ENCODE measurements around the gene PLAAT5. TPM values are rescaled to one million over a fixed set of nuclear protein-coding genes. Genes with fewer than 3 reads are reported as not detected.

PLAAT5 gene
- total and polyA plus RNA-seq, 2 donors (not counting 1 experiment from before 2014, with no cell fraction given), result 0.07 to 0.50 TPM

DNA sequence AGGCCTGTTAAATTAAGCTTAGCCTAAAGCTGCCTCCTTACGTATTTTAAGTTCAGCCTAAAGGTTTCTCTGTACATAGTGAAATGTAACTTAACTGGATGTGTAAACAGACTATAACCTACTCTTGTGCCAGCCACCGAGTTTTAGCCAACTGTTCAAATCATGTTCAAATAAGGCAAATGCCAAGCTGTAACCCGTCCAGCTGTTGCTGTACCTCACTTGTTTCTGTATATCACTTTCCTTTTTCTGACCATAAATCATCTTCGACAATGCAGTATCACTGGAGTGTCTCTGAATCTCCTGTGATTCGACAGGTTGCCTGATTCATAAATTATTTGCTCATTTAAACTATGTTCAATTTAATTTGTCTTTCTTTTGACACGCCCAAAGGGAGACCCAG is 4.0 kb upstream of the PLAAT5 start:
- H4K20me1 ChIP-seq (ENCODE audit: control insufficient read depth, extremely low read depth, insufficient read depth, low read length), result no peaks in the 10 kb centered on the region
- H3K27me3 ChIP-seq (ENCODE audit: control insufficient read depth, insufficient read depth, low read length), result peaks cover 22% of the 10 kb centered on the region
- H2AFZ ChIP-seq (ENCODE audit: low read length), result no peak overlapping the region
- no peak overlapping the region for H3K27ac ChIP-seq (ENCODE audit: insufficient read depth, low read length)
- TF ChIP-seq, protein P1, sequence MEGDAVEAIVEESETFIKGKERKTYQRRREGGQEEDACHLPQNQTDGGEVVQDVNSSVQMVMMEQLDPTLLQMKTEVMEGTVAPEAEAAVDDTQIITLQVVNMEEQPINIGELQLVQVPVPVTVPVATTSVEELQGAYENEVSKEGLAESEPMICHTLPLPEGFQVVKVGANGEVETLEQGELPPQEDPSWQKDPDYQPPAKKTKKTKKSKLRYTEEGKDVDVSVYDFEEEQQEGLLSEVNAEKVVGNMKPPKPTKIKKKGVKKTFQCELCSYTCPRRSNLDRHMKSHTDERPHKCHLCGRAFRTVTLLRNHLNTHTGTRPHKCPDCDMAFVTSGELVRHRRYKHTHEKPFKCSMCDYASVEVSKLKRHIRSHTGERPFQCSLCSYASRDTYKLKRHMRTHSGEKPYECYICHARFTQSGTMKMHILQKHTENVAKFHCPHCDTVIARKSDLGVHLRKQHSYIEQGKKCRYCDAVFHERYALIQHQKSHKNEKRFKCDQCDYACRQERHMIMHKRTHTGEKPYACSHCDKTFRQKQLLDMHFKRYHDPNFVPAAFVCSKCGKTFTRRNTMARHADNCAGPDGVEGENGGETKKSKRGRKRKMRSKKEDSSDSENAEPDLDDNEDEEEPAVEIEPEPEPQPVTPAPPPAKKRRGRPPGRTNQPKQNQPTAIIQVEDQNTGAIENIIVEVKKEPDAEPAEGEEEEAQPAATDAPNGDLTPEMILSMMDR (conservative IDR thresholded peaks at IDR 0.05 in 1 of 2, IDR thresholded peaks at IDR 0.05 in 1 of 2; ENCODE audit: low read depth in 1 of 2, low read length in 2 of 2), result no peak
- no peak for TF ChIP-seq EZH2 (IDR thresholded peaks at IDR 0.05; ENCODE audit: low read length, missing control alignments)
- no peaks in the 10 kb centered on the region for H3K4me1 ChIP-seq (ENCODE audit: control insufficient read depth, extremely low read depth, insufficient read depth, low read length)
- no peaks in the 10 kb centered on the region for H3K79me2 ChIP-seq (ENCODE audit: control insufficient read depth, insufficient read depth, low read length)
- no peaks in the 10 kb centered on the region for H3K9me3 ChIP-seq (ENCODE audit: control insufficient read depth, insufficient read depth, low read depth, low read length)
- H3K9ac ChIP-seq (ENCODE audit: insufficient read depth, low read length), result no peak overlapping the region
- no peak for DNase-seq (ENCODE audit: low read depth in 2 of 2)
- H3K36me3 ChIP-seq (ENCODE audit: control insufficient read depth, insufficient read depth, low read length), result no peaks in the 10 kb centered on the region
- H3K4me2 ChIP-seq (ENCODE audit: extremely low read depth, insufficient read depth, low read length), result no peak overlapping the region
- no peak overlapping the region for H3K4me3 ChIP-seq (replicated peaks in 1 of 4; ENCODE audit: control extremely low read depth in 1 of 4, insufficient read depth in 1 of 4, low read depth in 3 of 4, low read length in 4 of 4)

GRCh38 chr11:63493127-63493526 is 2.2 kb upstream of the PLAAT5 start:
- Histone ChIP-seq H3K27ac (ENCODE audit: insufficient read depth, low read length) (no peak overlapping the region), H3K4me3 (replicated peaks in 1 of 4; ENCODE audit: control extremely low read depth in 1 of 4, insufficient read depth in 1 of 4, low read depth in 3 of 4, low read length in 4 of 4) (no peak overlapping the region), H3K4me1 (ENCODE audit: control insufficient read depth, extremely low read depth, insufficient read depth, low read length) (no peaks in the 10 kb centered on the region), H3K79me2 (ENCODE audit: control insufficient read depth, insufficient read depth, low read length) (no peaks in the 10 kb centered on the region), H2AFZ (ENCODE audit: low read length) (no peak overlapping the region), H3K9ac (ENCODE audit: insufficient read depth, low read length) (no peak overlapping the region), H3K36me3 (ENCODE audit: control insufficient read depth, insufficient read depth, low read length) (no peaks in the 10 kb centered on the region), H3K9me3 (ENCODE audit: control insufficient read depth, insufficient read depth, low read depth, low read length) (no peaks in the 10 kb centered on the region), H3K4me2 (ENCODE audit: extremely low read depth, insufficient read depth, low read length) (no peak overlapping the region), H4K20me1 (ENCODE audit: control insufficient read depth, extremely low read depth, insufficient read depth, low read length) (no peaks in the 10 kb centered on the region), H3K27me3 (ENCODE audit: control insufficient read depth, insufficient read depth, low read length) (peaks cover 25% of the 10 kb centered on the region)
- no peak for DNase-seq (ENCODE audit: low read depth in 2 of 2)
- TF ChIP-seq, protein P1 (conservative IDR thresholded peaks at IDR 0.05 in 1 of 2, IDR thresholded peaks at IDR 0.05 in 1 of 2; ENCODE audit: low read depth in 1 of 2, low read length in 2 of 2), result no peak

DNA sequence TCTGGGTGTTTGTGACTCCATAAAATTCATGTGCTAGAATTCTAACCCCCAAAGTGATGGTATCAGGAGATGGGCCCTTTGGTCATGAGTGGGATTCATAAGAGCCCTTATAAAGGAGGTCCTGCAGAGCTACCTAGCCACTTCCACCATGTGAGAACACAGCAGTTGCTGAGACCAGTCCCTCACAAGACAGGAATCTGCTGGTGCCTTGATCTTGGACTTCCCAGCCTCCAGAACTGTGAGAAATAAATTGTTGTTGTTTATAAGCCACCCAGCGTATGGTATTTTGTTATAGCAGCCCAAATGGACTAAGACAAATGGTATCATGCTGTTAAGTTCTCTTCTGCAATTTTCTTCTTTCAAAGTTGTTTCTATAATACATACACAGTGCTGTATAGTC is 1.5 kb upstream of the PLAAT5 start:
- Histone ChIP-seq H4K20me1 (ENCODE audit: control insufficient read depth, extremely low read depth, insufficient read depth, low read length) (no peaks in the 10 kb centered on the region), H3K27me3 (ENCODE audit: control insufficient read depth, insufficient read depth, low read length) (peaks cover 25% of the 10 kb centered on the region), H3K79me2 (ENCODE audit: control insufficient read depth, insufficient read depth, low read length) (no peaks in the 10 kb centered on the region), H3K4me1 (ENCODE audit: control insufficient read depth, extremely low read depth, insufficient read depth, low read length) (no peaks in the 10 kb centered on the region), H3K9ac (ENCODE audit: insufficient read depth, low read length) (no peak overlapping the region), H3K4me2 (ENCODE audit: extremely low read depth, insufficient read depth, low read length) (no peak overlapping the region), H2AFZ (ENCODE audit: low read length) (no peak overlapping the region), H3K36me3 (ENCODE audit: control insufficient read depth, insufficient read depth, low read length) (no peaks in the 10 kb centered on the region), H3K4me3 (replicated peaks in 1 of 4; ENCODE audit: control extremely low read depth in 1 of 4, insufficient read depth in 1 of 4, low read depth in 3 of 4, low read length in 4 of 4) (no peak overlapping the region), H3K27ac (ENCODE audit: insufficient read depth, low read length) (no peak overlapping the region), H3K9me3 (ENCODE audit: control insufficient read depth, insufficient read depth, low read depth, low read length) (no peaks in the 10 kb centered on the region)
- DNase-seq (ENCODE audit: low read depth in 2 of 2), result no peak
- TF ChIP-seq EZH2 (IDR thresholded peaks at IDR 0.05; ENCODE audit: low read length, missing control alignments), result no peak
- TF ChIP-seq, protein P1 (conservative IDR thresholded peaks at IDR 0.05 in 1 of 2, IDR thresholded peaks at IDR 0.05 in 1 of 2; ENCODE audit: low read depth in 1 of 2, low read length in 2 of 2), result no peak
